HG02885 (cell line): ENCODE measurements around the gene UAP1L1.

Experiments used
- ATAC-seq: cut with Tn5 transposase; IDR thresholded peaks from one replicate; pipeline ENCODE4 v1.9.1; 2021; ENCODE audit warnings: mild to moderate bottlenecking; ENCODE audit not compliant: unreplicated experiment, poor library complexity

UAP1L1 gene

GRCh38 chr9:137089232-137089947 is 12.1 kb downstream of the UAP1L1 start:
- ATAC-seq, result no peak

GRCh38 chr9:137095664-137096517 is 18.6 kb downstream of the UAP1L1 start:
- peak; percentile 84 for ATAC-seq

GRCh38 chr9:137096785-137097546 is 19.6 kb downstream of the UAP1L1 start:
- ATAC-seq, result no peak

GRCh38 chr9:137097761-137098462 is 20.6 kb downstream of the UAP1L1 start:
- no peak for ATAC-seq

- ATAC-seq, result no peak
Measured at GRCh38 chr9:137099231-137099630, 21.9 kb downstream of the UAP1L1 start.

GRCh38 chr9:137103206-137103999 is 26.1 kb downstream of the UAP1L1 start:
- ATAC-seq, result no peak

- no peak for ATAC-seq
Measured at GRCh38 chr9:137105814-137106661, 28.7 kb downstream of the UAP1L1 start.

GRCh38 chr9:137106662-137107250 is 29.4 kb downstream of the UAP1L1 start:
- no peak for ATAC-seq

GRCh38 chr9:137107312-137107921 is 30.1 kb downstream of the UAP1L1 start:
- ATAC-seq, result no peak

- no peak for ATAC-seq
Measured at GRCh38 chr9:137107982-137108381, 30.7 kb downstream of the UAP1L1 start.

- no peak for ATAC-seq
Measured at GRCh38 chr9:137108608-137109249, 31.4 kb downstream of the UAP1L1 start.

GRCh38 chr9:137109250-137110146 is 32.2 kb downstream of the UAP1L1 start:
- no peak for ATAC-seq

GRCh38 chr9:137110147-137110910 is 33.0 kb downstream of the UAP1L1 start:
- no peak for ATAC-seq

- no peak for ATAC-seq
Measured at GRCh38 chr9:137110911-137111787, 33.8 kb downstream of the UAP1L1 start.
